HG03045 (cell line): ENCODE data around the gene RXRG.
A peak's percentile ranks its signal among the peaks of the same experiment; 100 is the strongest.

Source experiments
- ATAC-seq: cut with Tn5 transposase; IDR thresholded peaks from one replicate; pipeline ENCODE4 v1.9.1; 2021; ENCODE audit warnings: mild to moderate bottlenecking, moderate library complexity; ENCODE audit not compliant: unreplicated experiment

Gene RXRG

GRCh38 chr1:165376041-165376810 is 68.7 kb downstream of the RXRG start:
- peak; percentile 53 for ATAC-seq

GRCh38 chr1:165375623-165376022 is 69.3 kb downstream of the RXRG start:
- no peak for ATAC-seq

GRCh38 chr1:165371588-165372225 is 73.2 kb downstream of the RXRG start:
- ATAC-seq: no peak

- no peak for ATAC-seq
Observed at GRCh38 chr1:165369255-165369848, 75.6 kb downstream of the RXRG start.

GRCh38 chr1:165367375-165367993 is 77.4 kb downstream of the RXRG start:
- ATAC-seq: no peak

GRCh38 chr1:165365341-165365740 is 79.6 kb downstream of the RXRG start:
- ATAC-seq: no peak

- no peak for ATAC-seq
Observed at GRCh38 chr1:165364568-165365133, 80.3 kb downstream of the RXRG start.

GRCh38 chr1:165356876-165357275 is 88.0 kb downstream of the RXRG start:
- no peak for ATAC-seq

GRCh38 chr1:165355977-165356811 is 88.7 kb downstream of the RXRG start, which contains the start of gene LMX1A:
LMX1A (minus strand) TSS chr1:165356715; CDS start chr1:165355559, 1,156 bp downstream.
- no peak for ATAC-seq

- ATAC-seq: no peak
Observed at GRCh38 chr1:165355139-165355976, 89.6 kb downstream of the RXRG start.

GRCh38 chr1:165354739-165355138 is 90.2 kb downstream of the RXRG start:
- ATAC-seq: no peak

- ATAC-seq: no peak
Observed at GRCh38 chr1:165353731-165354671, 90.9 kb downstream of the RXRG start.

- ATAC-seq: no peak
Observed at GRCh38 chr1:165352442-165353293, 92.3 kb downstream of the RXRG start.

- ATAC-seq: no peak
Observed at GRCh38 chr1:165351863-165352441, 93.0 kb downstream of the RXRG start.
